ENCODE measurements around the gene DSTYK.

GRCh38 chr1:205232127-205232820, 20.8 kb upstream of the DSTYK start:
- TF ChIP-seq POLR2A (IDR thresholded peaks at IDR 0.05; ENCODE audit: low read length) (no peak), GATA1 (IDR thresholded peaks at IDR 0.05; ENCODE audit: low read depth, low read length) (no peak)
